H1 (cell line): Measurements from ENCODE around the gene CMBL. TPM values are rescaled to one million over a fixed set of nuclear protein-coding genes. Genes with fewer than 3 reads are reported as not detected.

Experiments
- CTCF ChIA-PET: fragments of 300-600 bp; sonication (Branson Sonifier 250); formaldehyde crosslinking; loops from one replicate; lab custom pipeline; 2021; ENCODE audit not compliant: partially characterized antibody; lab: Charles Lee
- POLR2A ChIA-PET: fragments of 300-600 bp; sonication (Branson Sonifier 250); formaldehyde crosslinking; loops from one replicate; lab custom pipeline; 2021; ENCODE audit warnings: inconsistent platforms; ENCODE audit not compliant: partially characterized antibody; lab: Charles Lee
- DNase-seq, 2 experiments: peaks; one replicate each; pipeline versions ENCODE4 v3.0.0 to v3.0.0-alpha.2; 2010 to 2022; ENCODE audit warnings: low spot score in 2 of 2, low read depth in 1 of 2, mixed read lengths in 1 of 2
- FAIRE-seq: peaks from 2 replicates; lab custom pipeline; 2011; peaks lifted over from hg19 to GRCh38; lab: Jason Lieb, UNC
- H2AFZ ChIP-seq: 2 replicates; pipeline ENCODE4 v1.8.1; 2012; ENCODE audit warnings: low read length, inconsistent platforms
- H2AK5ac ChIP-seq: 2 replicates; pipeline ENCODE4 v1.6.1; 2013; ENCODE audit warnings: low read depth, low read length
- H2BK120ac ChIP-seq: replicated peaks from 2 replicates; pipeline ENCODE3; 2013; ENCODE audit warnings: low read depth, low read length, inconsistent platforms
- H2BK12ac ChIP-seq: 2 replicates; pipeline ENCODE4 v1.6.1; 2013; ENCODE audit warnings: low read depth, low read length
- H2BK15ac ChIP-seq: 2 replicates; pipeline ENCODE4 v1.6.1; 2013; ENCODE audit warnings: low read length
- H2BK20ac ChIP-seq: 2 replicates; pipeline ENCODE4 v1.6.1; 2013; ENCODE audit warnings: low read length
- H2BK5ac ChIP-seq: 2 replicates; pipeline ENCODE4 v1.6.1; 2013; ENCODE audit warnings: low read depth, low read length
- H3K14ac ChIP-seq: 2 replicates; pipeline ENCODE4 v1.6.1; 2013; ENCODE audit warnings: inconsistent platforms; ENCODE audit not compliant: insufficient read length
- H3K18ac ChIP-seq: 2 replicates; pipeline ENCODE4 v1.6.1; 2013; ENCODE audit warnings: low read length; ENCODE audit errors: extremely low read depth
- H3K23ac ChIP-seq: 2 replicates; pipeline ENCODE4 v1.6.1; 2013; ENCODE audit warnings: inconsistent platforms; ENCODE audit not compliant: insufficient read length
- H3K23me2 ChIP-seq: 2 replicates; pipeline ENCODE4 v1.6.1; 2013; ENCODE audit warnings: low read depth, low read length
- H3K27ac ChIP-seq: 2 replicates; pipeline ENCODE4 v1.6.1; 2011; ENCODE audit warnings: low read depth, low read length, inconsistent platforms
- H3K27me3 ChIP-seq, 4 experiments: replicated peaks in 1 of 4; 1 replicate in 1 of 4; 2 replicates in 3 of 4; pipeline versions ENCODE4 v1.6.1 to v1.8.1; 2011 to 2013; ENCODE audit warnings: low read length in 3 of 4, mild to moderate bottlenecking in 3 of 4, inconsistent platforms in 2 of 4, mixed read lengths in 2 of 4, moderate library complexity in 1 of 4; ENCODE audit not compliant: control insufficient read depth in 3 of 4, insufficient read depth in 3 of 4; ENCODE audit errors: extremely low read depth in 1 of 4
- H3K36me3 ChIP-seq, 4 experiments: 2 replicates each; pipeline versions ENCODE4 v1.6.1 to v1.8.1; 2011 to 2013; ENCODE audit warnings: mild to moderate bottlenecking in 4 of 4, low read length in 3 of 4, moderate library complexity in 2 of 4, control low read depth in 1 of 4, inconsistent platforms in 1 of 4; ENCODE audit not compliant: insufficient read depth in 4 of 4, control insufficient read depth in 2 of 4
- H3K4ac ChIP-seq: replicated peaks from 2 replicates; pipeline ENCODE3; 2013; ENCODE audit warnings: low read length, low read depth, mixed read lengths, inconsistent platforms; ENCODE audit not compliant: insufficient read length
- H3K4me1 ChIP-seq, 4 experiments: replicated peaks in 1 of 4; 1 replicate in 1 of 4; 2 replicates in 3 of 4; pipeline versions ENCODE4 v1.6.1 to v1.8.1; 2011 to 2013; ENCODE audit warnings: low read length in 3 of 4, inconsistent platforms in 2 of 4, mixed read lengths in 1 of 4; ENCODE audit not compliant: insufficient read depth in 4 of 4, control insufficient read depth in 3 of 4
- H3K4me2 ChIP-seq, 2 experiments: 2 replicates each; pipeline versions ENCODE4 v1.6.1 to v1.8.1; 2011 to 2013; ENCODE audit warnings: low read depth in 2 of 2, low read length in 2 of 2, control low read depth in 1 of 2, inconsistent platforms in 1 of 2, mild to moderate bottlenecking in 1 of 2; ENCODE audit not compliant: insufficient read depth in 1 of 2
- H3K4me3 ChIP-seq, 4 experiments: fragments of 200-600, 300-600 bp in 1 of 4; sonication (generic), shearing (Covaris generic), sonication (Bioruptor Twin) in 1 of 4; 2 replicates each; pipeline versions ENCODE4 v1.5.1 to v1.8.1; 2011 to 2016; ENCODE audit warnings: low read length in 4 of 4, low read depth in 3 of 4, control low read depth in 2 of 4, inconsistent platforms in 2 of 4, mild to moderate bottlenecking in 2 of 4, mixed read lengths in 1 of 4, moderate library complexity in 1 of 4; ENCODE audit not compliant: insufficient read depth in 2 of 4; ENCODE audit errors: extremely low read depth in 1 of 4
- H3K56ac ChIP-seq: replicated peaks from 2 replicates; pipeline ENCODE3; 2013; ENCODE audit warnings: low read depth, mild to moderate bottlenecking, mixed read lengths, low read length, inconsistent platforms; ENCODE audit not compliant: insufficient read length
- H3K79me1 ChIP-seq: 2 replicates; pipeline ENCODE4 v1.6.1; 2013; ENCODE audit warnings: low read depth, low read length, control low read depth
- H3K79me2 ChIP-seq, 2 experiments: 2 replicates each; pipeline versions ENCODE4 v1.6.1 to v1.8.1; 2012 to 2013; ENCODE audit warnings: low read length in 2 of 2, mild to moderate bottlenecking in 2 of 2, inconsistent platforms in 1 of 2; ENCODE audit not compliant: insufficient read depth in 2 of 2, control insufficient read depth in 1 of 2
- H3K9ac ChIP-seq, 4 experiments: replicated peaks in 1 of 4; 1 replicate in 1 of 4; 2 replicates in 3 of 4; pipeline versions ENCODE4 v1.6.1 to v1.8.1; 2011 to 2013; ENCODE audit warnings: low read depth in 3 of 4, low read length in 3 of 4, control low read depth in 2 of 4, mild to moderate bottlenecking in 2 of 4, moderate library complexity in 2 of 4, inconsistent platforms in 1 of 4; ENCODE audit errors: extremely low read depth in 1 of 4
- H3K9me3 ChIP-seq, 2 experiments: 2 replicates each; pipeline versions ENCODE4 v1.6.1 to v1.8.1; 2012 to 2013; ENCODE audit warnings: mild to moderate bottlenecking in 2 of 2, moderate library complexity in 2 of 2, control low read depth in 1 of 2, inconsistent platforms in 1 of 2, low read depth in 1 of 2, low read length in 1 of 2, mixed read lengths in 1 of 2; ENCODE audit not compliant: insufficient read depth in 2 of 2
- H4K20me1 ChIP-seq, 2 experiments: replicated peaks in 1 of 2; 2 replicates each; pipeline versions ENCODE3 to v1.8.1; 2011 to 2013; ENCODE audit warnings: inconsistent platforms in 2 of 2, low read length in 2 of 2, mild to moderate bottlenecking in 1 of 2; ENCODE audit not compliant: insufficient read depth in 2 of 2, control insufficient read depth in 1 of 2
- H4K5ac ChIP-seq: 2 replicates; pipeline ENCODE4 v1.6.1; 2013; ENCODE audit warnings: low read length, low read depth, mixed read lengths, inconsistent platforms; ENCODE audit not compliant: insufficient read length
- H4K8ac ChIP-seq: 2 replicates; pipeline ENCODE4 v1.8.0; 2013; ENCODE audit warnings: mild to moderate bottlenecking, moderate library complexity, low read length, inconsistent platforms; ENCODE audit not compliant: insufficient read depth; ENCODE audit errors: extremely low read depth
- H4K91ac ChIP-seq: replicated peaks from 2 replicates; pipeline ENCODE3; 2013; ENCODE audit warnings: low read length, mixed read lengths, inconsistent platforms; ENCODE audit not compliant: insufficient read length
- ASH2L ChIP-seq: fragments of 200-600, 300-600 bp; sonication (generic); IDR thresholded peaks from one replicate; pipeline ENCODE4 v1.7.1; 2017; ENCODE audit warnings: low read length
- EGR1 ChIP-seq: IDR thresholded peaks from 2 replicates; pipeline ENCODE4 v1.6.1; 2011; ENCODE audit warnings: low read depth, low read length, borderline replicate concordance
- EP300 ChIP-seq, 2 experiments: IDR thresholded peaks; 1 replicate in 1 of 2; 2 replicates in 1 of 2; pipeline ENCODE4 v1.6.1; 2011 to 2012; ENCODE audit warnings: low read depth in 2 of 2, low read length in 2 of 2, mild to moderate bottlenecking in 2 of 2, borderline replicate concordance in 1 of 2, inconsistent platforms in 1 of 2, moderate library complexity in 1 of 2
- FOSL1 ChIP-seq: IDR thresholded peaks from 2 replicates; pipeline ENCODE4 v1.6.1; 2011; ENCODE audit warnings: mild to moderate bottlenecking, low read depth, low read length, moderate library complexity; ENCODE audit not compliant: insufficient read depth
- JUN ChIP-seq: IDR thresholded peaks from 2 replicates; pipeline ENCODE4 v1.6.1; 2011; ENCODE audit warnings: low read depth, mild to moderate bottlenecking, improper control_type of control experiment, low read length
- NANOG ChIP-seq: IDR thresholded peaks from 2 replicates; pipeline ENCODE4 v1.6.1; 2011; ENCODE audit warnings: low read length, low read depth, mild to moderate bottlenecking, inconsistent platforms; ENCODE audit not compliant: insufficient read depth, poor library complexity, severe bottlenecking
- POLR2AphosphoS5 ChIP-seq: IDR thresholded peaks from 2 replicates; pipeline ENCODE4 v1.6.1; 2011; ENCODE audit warnings: low read depth, low read length
- SP4 ChIP-seq: IDR thresholded peaks from 2 replicates; pipeline ENCODE4 v1.6.1; 2012; ENCODE audit warnings: low read length, inconsistent platforms
- TAF1 ChIP-seq: IDR thresholded peaks from 2 replicates; pipeline ENCODE4 v1.6.1; 2011; ENCODE audit warnings: mild to moderate bottlenecking, low read depth, low read length
- WGBS, 2 experiments: shearing (Covaris generic) in 1 of 2; methylation state at CpG; one replicate each; pipeline versions ENCODE4 v1.1.6 to v1.1.7; 2013 to 2015; ENCODE audit warnings: low lambda C conversion rate in 2 of 2, mixed read lengths in 2 of 2, inconsistent platforms in 1 of 2, low coverage in 1 of 2, missing lambda C conversion rate in 1 of 2; ENCODE audit not compliant: insufficient replicate concordance in 2 of 2, insufficient coverage in 1 of 2, insufficient read length in 1 of 2; ENCODE audit errors: extremely low coverage in 1 of 2, missing lambda C conversion rate in 1 of 2; 5-methylcytosine and 5-hydroxymethylcytosine counted together
- polyA plus RNA-seq, 7 experiments: library from polyadenylated mRNA; depleted of rRNA in 3 of 7; stranded (reverse) in 5 of 7; unstranded in 2 of 7; fragments of >200 nt in 5 of 7; fragments of 200-250 nt in 2 of 7; gene quantifications; 1 replicate in 5 of 7; 2 replicates in 1 of 7; 4 replicates in 1 of 7; pipeline versions ENCODE4 v1.2.1 to v1.2.3, GENCODE V29; 2011 to 2013; ENCODE audit warnings: missing spikeins in 2 of 7, mixed read lengths in 2 of 7
- total RNA-seq: library from RNA; stranded (reverse); fragmentation: NEBNext Ultra II Directional; extraction: Animal tissue kit (Norgen Biotek cat#: 25700); gene quantifications from 2 replicates; pipeline ENCODE4 v1.2.1, GENCODE V29; 2021

CMBL gene
- total and polyA plus RNA-seq, 2 of the 8 experiments (the other 6 are each of a cell fraction or from before 2014, with no cell fraction given): 27.9 to 32.1 TPM

DNA sequence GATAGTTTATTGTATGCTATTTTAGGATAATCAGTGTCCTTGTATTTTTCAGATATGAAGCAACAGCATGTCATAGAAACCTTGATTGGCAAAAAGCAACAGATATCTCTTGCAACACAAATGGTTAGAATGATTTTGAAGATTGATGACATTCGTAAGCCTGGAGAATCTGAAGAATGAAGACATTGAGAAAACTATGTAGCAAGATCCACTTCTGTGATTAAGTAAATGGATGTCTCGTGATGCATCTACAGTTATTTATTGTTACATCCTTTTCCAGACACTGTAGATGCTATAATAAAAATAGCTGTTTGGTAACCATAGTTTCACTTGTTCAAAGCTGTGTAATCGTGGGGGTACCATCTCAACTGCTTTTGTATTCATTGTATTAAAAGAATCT, 43.1 kb downstream of the CMBL start:
- Histone ChIP-seq H2AK5ac (no peak overlapping the region), H3K27ac (no peak overlapping the region), H3K79me1 (0 out of 2 replicates have a peak, but pooled peaks cover 2% of the 10 kb centered on the region), H3K23ac (no peak overlapping the region), H4K91ac (no peak overlapping the region), H2BK20ac (no peak overlapping the region), H3K36me3 (peaks cover 31 to 63% (median 57%) of the 10 kb centered on the region in 4 experiments), H2BK12ac (no peak overlapping the region), H4K20me1 (peaks cover 3 to 18% of the 10 kb centered on the region in 2 experiments), H3K79me2 (no peaks in the 10 kb centered on the region), H3K27me3 (no peaks in the 10 kb centered on the region), H3K14ac (no peak overlapping the region), H3K4me3 (no peak overlapping the region), H3K4me2 (no peak overlapping the region), H3K9ac (no peak overlapping the region), H2BK15ac (no peak overlapping the region), H3K4ac (no peak overlapping the region), H4K8ac (no peak overlapping the region), H2AFZ (no peak overlapping the region), H4K5ac (no peak overlapping the region), H2BK120ac (no peak overlapping the region), H3K23me2 (no peaks in the 10 kb centered on the region), H2BK5ac (no peak overlapping the region), H3K56ac (no peak overlapping the region), H3K18ac (no peak overlapping the region), H3K4me1 (0 out of 7 replicates have a peak, but pooled peaks cover 0 to 2% (median 0%) of the 10 kb centered on the region in 4 experiments), H3K9me3 (no peaks in the 10 kb centered on the region)
- 95% methylated on average over 3 of the region's 3 CpGs; no CpG with 5 or more reads in 1 of the 2 experiments for WGBS, 2 experiments
- ChIA-PET CTCF (interaction anchor here (1.2 to 1.7 kb wide), 2 partner anchors 12 to 19 kb away, joined by 5 to 7 read pairs; no protein-coding TSS in a partner anchor), POLR2A (interaction anchor here (0.5 to 9.4 kb wide), 12 partner anchors 8 to 162 kb away, joined by 3 to 128 read pairs (median 3); partner anchors contain the start of genes ATPSCKMT and CCT5)
- DNase-seq: no peak
- FAIRE-seq: no peak
- no peak for TF ChIP-seq FOSL1
- TF ChIP-seq EP300 (IDR thresholded peaks at IDR 0.05; ENCODE audit: borderline replicate concordance in 1 of 2, low read depth in 2 of 2, low read length in 2 of 2): no peak
- TF ChIP-seq POLR2AphosphoS5: no peak
- TF ChIP-seq ASH2L: no peak
- TF ChIP-seq NANOG: no peak
- TF ChIP-seq EGR1: no peak
- no peak for TF ChIP-seq TAF1
- TF ChIP-seq JUN: no peak
- TF ChIP-seq SP4: no peak
